HL-60 (cell line): Measurements from ENCODE around the gene DLK1.

Experiments used
- DNase-seq, 2 experiments: peaks; one replicate each; pipeline ENCODE4 v3.0.0-alpha.2; 2010 to 2020; ENCODE audit warnings: low read depth in 1 of 2, low spot score in 1 of 2
- H3K27ac ChIP-seq: fragments of 250-450 bp; sonication (Bioruptor Pico); replicated peaks from 2 replicates; pipeline ENCODE4 v1.5.1; 2020; ENCODE audit warnings: mild to moderate bottlenecking, moderate library complexity
- H3K27me3 ChIP-seq: fragments of 250-450 bp; sonication (Bioruptor Pico); 2 replicates; pipeline ENCODE4 v1.5.1; 2021; ENCODE audit warnings: mild to moderate bottlenecking, moderate library complexity; ENCODE audit not compliant: insufficient read depth, poor library complexity, severe bottlenecking
- H3K4me3 ChIP-seq: replicated peaks from 2 replicates; pipeline ENCODE4 v1.5.1; 2011; ENCODE audit warnings: mild to moderate bottlenecking, control low read depth, low read length; ENCODE audit not compliant: insufficient read depth
- GABPA ChIP-seq: IDR thresholded peaks from 2 replicates; pipeline ENCODE4 v1.6.1; 2012; ENCODE audit warnings: low read depth
- POLR2AphosphoS5 ChIP-seq: IDR thresholded peaks from 2 replicates; pipeline ENCODE4 v1.6.1; 2012; ENCODE audit warnings: low read depth
- SPI1 ChIP-seq: IDR thresholded peaks from 2 replicates; pipeline ENCODE4 v1.6.1; 2012; ENCODE audit warnings: low read depth, mild to moderate bottlenecking, borderline replicate concordance
- TF ChIP-seq, protein P1 (sequence below): IDR thresholded peaks from one replicate; pipeline ENCODE4 v1.5.1; 2011; ENCODE audit warnings: low read length, control low read depth, inconsistent platforms; ENCODE audit not compliant: insufficient read depth
- TF ChIP-seq, protein P2 (sequence below): IDR thresholded peaks from 2 replicates; pipeline ENCODE4 v1.6.1; 2012; ENCODE audit warnings: low read depth; ENCODE audit not compliant: insufficient replicate concordance

Gene DLK1

DNA sequence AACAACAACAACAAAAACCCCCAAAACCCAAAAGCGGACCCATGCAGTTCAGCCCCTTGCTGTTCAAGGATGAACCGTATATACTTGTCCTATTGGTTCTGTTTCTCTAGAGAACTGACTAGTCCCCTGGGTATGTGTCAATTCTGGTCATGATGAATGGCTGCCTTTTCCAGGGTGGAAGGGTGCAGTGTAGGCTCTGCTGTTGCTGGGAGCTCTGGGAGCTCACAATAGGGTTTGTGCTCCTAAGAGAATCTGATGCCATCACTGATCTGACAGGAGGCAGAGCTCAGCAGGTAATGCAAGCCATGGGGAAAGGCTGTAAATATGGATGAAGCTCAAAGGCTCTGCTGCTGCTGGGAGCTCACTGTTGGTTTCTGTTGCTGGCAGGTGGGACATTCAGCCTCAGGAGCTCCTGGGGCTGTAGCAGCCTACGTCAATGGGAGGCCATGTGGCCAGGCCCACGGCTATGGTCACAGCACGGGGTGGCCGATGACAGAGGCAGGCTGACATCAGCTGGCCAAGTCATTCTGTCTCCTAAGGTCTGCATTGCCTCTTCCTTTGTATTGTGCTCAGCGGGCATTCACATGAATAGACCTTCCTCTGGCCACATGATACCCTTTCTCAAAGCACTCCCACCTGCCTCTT is 37.9 kb downstream of the DLK1 start:
- H3K27me3 ChIP-seq: no peaks in the 10 kb centered on the region
- no peak for DNase-seq
- H3K27ac ChIP-seq: no peak overlapping the region
- TF ChIP-seq GABPA: no peak
- TF ChIP-seq, protein P1, sequence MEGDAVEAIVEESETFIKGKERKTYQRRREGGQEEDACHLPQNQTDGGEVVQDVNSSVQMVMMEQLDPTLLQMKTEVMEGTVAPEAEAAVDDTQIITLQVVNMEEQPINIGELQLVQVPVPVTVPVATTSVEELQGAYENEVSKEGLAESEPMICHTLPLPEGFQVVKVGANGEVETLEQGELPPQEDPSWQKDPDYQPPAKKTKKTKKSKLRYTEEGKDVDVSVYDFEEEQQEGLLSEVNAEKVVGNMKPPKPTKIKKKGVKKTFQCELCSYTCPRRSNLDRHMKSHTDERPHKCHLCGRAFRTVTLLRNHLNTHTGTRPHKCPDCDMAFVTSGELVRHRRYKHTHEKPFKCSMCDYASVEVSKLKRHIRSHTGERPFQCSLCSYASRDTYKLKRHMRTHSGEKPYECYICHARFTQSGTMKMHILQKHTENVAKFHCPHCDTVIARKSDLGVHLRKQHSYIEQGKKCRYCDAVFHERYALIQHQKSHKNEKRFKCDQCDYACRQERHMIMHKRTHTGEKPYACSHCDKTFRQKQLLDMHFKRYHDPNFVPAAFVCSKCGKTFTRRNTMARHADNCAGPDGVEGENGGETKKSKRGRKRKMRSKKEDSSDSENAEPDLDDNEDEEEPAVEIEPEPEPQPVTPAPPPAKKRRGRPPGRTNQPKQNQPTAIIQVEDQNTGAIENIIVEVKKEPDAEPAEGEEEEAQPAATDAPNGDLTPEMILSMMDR: no peak
- H3K4me3 ChIP-seq: no peak overlapping the region

DNA sequence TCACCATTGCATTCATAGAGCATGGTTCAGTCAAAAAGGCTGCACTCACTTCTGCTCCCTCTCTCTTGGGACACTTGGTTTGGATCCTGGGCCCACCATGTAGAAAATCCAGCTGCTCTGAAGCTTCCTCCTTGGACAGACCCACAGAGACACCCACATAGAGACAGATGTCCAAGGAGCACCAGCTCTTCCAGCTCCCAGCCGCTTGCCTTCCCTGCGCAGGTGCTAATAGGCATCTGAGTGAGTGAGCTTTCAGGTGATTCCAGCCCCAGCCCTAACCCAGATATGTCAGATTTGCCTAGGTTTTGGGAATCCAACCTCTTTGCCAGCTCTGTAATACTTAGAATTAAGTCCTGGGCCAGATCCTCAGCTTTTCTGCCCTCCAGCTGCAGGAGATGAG is 38.6 kb downstream of the DLK1 start:
- Histone ChIP-seq H3K27ac (no peak overlapping the region), H3K4me3 (no peak overlapping the region)

DNA sequence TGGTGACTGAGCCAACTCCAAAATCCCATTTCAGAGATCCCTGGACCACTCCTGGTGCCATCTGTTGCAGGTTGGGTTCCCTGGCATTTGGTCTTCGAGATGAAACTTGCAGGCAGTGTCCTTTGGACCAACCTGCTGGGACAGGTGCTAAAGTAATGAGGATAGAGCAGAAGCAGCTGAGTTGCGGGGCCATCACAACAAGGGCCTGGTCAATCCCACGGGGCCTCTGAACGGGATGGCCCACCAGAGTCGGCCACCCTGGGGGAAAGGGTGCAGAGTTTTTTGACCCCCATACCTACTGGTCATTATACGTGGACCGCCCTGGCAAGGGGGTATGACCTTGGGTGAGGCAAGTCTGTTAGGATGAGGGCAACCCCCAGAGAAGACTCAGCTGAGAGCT is 39.3 kb downstream of the DLK1 start:
- no peaks in the 10 kb centered on the region for H3K27me3 ChIP-seq
- DNase-seq: no peak
- TF ChIP-seq GABPA: no peak
- TF ChIP-seq, protein P2, sequence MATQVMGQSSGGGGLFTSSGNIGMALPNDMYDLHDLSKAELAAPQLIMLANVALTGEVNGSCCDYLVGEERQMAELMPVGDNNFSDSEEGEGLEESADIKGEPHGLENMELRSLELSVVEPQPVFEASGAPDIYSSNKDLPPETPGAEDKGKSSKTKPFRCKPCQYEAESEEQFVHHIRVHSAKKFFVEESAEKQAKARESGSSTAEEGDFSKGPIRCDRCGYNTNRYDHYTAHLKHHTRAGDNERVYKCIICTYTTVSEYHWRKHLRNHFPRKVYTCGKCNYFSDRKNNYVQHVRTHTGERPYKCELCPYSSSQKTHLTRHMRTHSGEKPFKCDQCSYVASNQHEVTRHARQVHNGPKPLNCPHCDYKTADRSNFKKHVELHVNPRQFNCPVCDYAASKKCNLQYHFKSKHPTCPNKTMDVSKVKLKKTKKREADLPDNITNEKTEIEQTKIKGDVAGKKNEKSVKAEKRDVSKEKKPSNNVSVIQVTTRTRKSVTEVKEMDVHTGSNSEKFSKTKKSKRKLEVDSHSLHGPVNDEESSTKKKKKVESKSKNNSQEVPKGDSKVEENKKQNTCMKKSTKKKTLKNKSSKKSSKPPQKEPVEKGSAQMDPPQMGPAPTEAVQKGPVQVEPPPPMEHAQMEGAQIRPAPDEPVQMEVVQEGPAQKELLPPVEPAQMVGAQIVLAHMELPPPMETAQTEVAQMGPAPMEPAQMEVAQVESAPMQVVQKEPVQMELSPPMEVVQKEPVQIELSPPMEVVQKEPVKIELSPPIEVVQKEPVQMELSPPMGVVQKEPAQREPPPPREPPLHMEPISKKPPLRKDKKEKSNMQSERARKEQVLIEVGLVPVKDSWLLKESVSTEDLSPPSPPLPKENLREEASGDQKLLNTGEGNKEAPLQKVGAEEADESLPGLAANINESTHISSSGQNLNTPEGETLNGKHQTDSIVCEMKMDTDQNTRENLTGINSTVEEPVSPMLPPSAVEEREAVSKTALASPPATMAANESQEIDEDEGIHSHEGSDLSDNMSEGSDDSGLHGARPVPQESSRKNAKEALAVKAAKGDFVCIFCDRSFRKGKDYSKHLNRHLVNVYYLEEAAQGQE: no peak
- TF ChIP-seq, protein P1: no peak
- no peak overlapping the region for H3K4me3 ChIP-seq
- H3K27ac ChIP-seq: no peak overlapping the region

More for the DNA sequence above, 38.6 kb downstream of the DLK1 start:
- H3K27me3 ChIP-seq: no peaks in the 10 kb centered on the region
- no peak for TF ChIP-seq GABPA
- no peak for TF ChIP-seq SPI1
- TF ChIP-seq, protein P1: no peak
- TF ChIP-seq, protein P2: no peak
- TF ChIP-seq POLR2AphosphoS5: no peak
- DNase-seq: no peak

DNA sequence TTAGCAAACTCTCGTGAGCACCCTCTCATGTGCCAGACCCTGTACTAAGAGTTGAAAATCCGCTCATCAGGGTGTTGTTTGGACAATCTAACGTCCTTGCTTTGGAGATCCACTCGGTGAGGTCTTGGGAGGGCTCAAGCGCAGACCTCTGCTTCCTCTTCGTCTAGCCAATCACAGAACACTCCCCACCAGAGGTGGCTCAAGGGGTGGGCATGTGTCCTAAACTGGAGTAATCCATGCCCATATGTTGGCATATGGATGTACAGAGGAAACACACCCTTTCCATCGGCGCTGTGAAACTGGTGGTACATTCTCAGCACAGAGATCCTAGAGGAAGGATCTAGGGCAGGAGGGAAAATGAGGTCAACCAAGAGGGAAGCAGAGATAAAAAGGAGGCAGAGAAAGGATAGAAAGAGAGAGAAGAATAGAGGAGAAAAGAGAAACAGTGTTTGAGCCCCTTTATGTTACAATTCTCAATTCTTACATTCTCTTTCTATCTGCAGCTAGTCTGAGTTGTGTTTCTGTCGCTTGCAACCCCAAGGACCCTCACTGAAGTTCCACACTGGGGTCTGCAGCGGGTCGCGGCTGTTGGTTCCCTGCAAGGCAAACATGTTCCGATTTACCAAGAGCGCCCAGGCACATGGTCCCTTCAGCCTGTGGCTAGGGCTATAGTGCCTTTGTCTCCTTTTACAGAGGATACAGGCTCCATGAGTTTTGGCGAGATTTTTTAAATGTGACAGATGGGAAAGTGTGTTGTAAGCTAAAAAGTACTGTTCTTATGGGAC is 40.5 kb downstream of the DLK1 start:
- DNase-seq: no peak
- Histone ChIP-seq H3K27ac (no peak overlapping the region), H3K27me3 (no peaks in the 10 kb centered on the region), H3K4me3 (no peak overlapping the region)
- TF ChIP-seq POLR2AphosphoS5 (no peak), GABPA (no peak)
- TF ChIP-seq, protein P1: no peak
